Mesodermal cell (in vitro differentiated cells): ENCODE results near the gene ST13.
A peak's percentile ranks its signal among the peaks of the same experiment; 100 is the strongest.

Experiments
- H3K27ac ChIP-seq: 2 replicates; pipeline ENCODE4 v1.7.0; 2013; ENCODE audit warnings: mild to moderate bottlenecking, low read depth, low read length, moderate library complexity; ENCODE audit not compliant: severe bottlenecking
- H3K36me3 ChIP-seq: 2 replicates; pipeline ENCODE4 v1.7.1; 2013; ENCODE audit warnings: mild to moderate bottlenecking, low read length, moderate library complexity; ENCODE audit not compliant: control insufficient read depth, insufficient read depth
- H3K4me1 ChIP-seq: one replicate; pipeline ENCODE4 v1.7.1; 2013; ENCODE audit warnings: mild to moderate bottlenecking, low read length; ENCODE audit not compliant: insufficient read depth, control insufficient read depth, poor library complexity, severe bottlenecking
- H3K4me3 ChIP-seq: 2 replicates; pipeline ENCODE4 v1.7.0; 2013; ENCODE audit warnings: low read length, control low read depth, mild to moderate bottlenecking; ENCODE audit not compliant: insufficient read depth, poor library complexity, severe bottlenecking; ENCODE audit errors: extremely low read depth
- H3K9me3 ChIP-seq: 2 replicates; pipeline ENCODE4 v1.7.1; 2013; ENCODE audit warnings: mild to moderate bottlenecking, low read length, moderate library complexity; ENCODE audit not compliant: control insufficient read depth
- WGBS, 2 experiments: methylation state at CpG; one replicate each; pipeline ENCODE4 v1.1.5; 2013; ENCODE audit warnings: missing lambda C conversion rate in 2 of 2; ENCODE audit not compliant: insufficient coverage in 2 of 2; 5-methylcytosine and 5-hydroxymethylcytosine counted together

ST13 gene

DNA sequence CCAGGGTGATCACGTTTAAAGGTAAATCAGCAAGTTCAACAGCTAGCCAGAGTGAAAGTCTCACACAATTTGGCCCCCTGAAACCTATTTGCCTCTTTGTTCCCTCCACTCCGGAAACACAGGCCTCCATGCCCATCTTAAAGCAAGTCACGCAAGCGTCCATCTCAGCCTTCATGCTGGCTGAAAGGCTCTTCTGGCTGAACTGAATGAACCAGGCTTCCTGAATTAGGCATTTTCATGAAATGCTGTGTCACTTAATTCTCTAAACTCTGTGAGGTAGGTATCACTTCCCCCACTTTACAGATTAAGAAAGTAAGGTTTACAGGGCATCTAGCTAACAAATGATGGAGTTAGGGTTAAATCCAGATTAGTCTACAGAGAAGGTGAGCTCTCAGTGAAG is 38.7 kb downstream of the ST13 start:
- Histone ChIP-seq H3K36me3 (peaks cover 29% of the 10 kb centered on the region), H3K4me3 (peak overlapping the region; percentile 80), H3K4me1 (peaks cover 5% of the 10 kb centered on the region), H3K27ac (no peak overlapping the region), H3K9me3 (no peaks in the 10 kb centered on the region)
- WGBS, 2 experiments: 90 to 94% methylated on average over 4 of the region's 4 CpGs

DNA sequence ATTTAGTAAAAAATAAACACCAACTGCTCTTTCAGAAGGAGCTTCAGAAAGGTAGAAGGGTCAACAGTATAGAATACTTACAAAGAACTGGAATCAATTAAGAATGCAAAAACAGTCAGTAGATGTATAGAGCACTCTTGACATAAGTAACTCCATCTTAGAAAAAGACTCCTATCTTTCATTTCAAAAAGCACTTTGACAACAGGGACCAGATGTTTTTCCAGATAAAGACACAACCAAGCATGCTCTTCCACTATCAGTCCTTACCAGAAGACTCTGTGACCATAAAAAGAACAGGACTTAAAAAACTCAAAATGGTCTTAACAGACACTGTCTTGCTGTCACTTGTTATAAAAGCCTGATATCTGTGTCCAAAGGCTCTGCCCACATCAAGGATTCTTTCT is 42.5 kb downstream of the ST13 start:
- Histone ChIP-seq H3K9me3 (no peaks in the 10 kb centered on the region), H3K36me3 (peaks cover 42% of the 10 kb centered on the region), H3K4me1 (peaks cover 5% of the 10 kb centered on the region), H3K27ac (no peak overlapping the region), H3K4me3 (no peak overlapping the region)

DNA sequence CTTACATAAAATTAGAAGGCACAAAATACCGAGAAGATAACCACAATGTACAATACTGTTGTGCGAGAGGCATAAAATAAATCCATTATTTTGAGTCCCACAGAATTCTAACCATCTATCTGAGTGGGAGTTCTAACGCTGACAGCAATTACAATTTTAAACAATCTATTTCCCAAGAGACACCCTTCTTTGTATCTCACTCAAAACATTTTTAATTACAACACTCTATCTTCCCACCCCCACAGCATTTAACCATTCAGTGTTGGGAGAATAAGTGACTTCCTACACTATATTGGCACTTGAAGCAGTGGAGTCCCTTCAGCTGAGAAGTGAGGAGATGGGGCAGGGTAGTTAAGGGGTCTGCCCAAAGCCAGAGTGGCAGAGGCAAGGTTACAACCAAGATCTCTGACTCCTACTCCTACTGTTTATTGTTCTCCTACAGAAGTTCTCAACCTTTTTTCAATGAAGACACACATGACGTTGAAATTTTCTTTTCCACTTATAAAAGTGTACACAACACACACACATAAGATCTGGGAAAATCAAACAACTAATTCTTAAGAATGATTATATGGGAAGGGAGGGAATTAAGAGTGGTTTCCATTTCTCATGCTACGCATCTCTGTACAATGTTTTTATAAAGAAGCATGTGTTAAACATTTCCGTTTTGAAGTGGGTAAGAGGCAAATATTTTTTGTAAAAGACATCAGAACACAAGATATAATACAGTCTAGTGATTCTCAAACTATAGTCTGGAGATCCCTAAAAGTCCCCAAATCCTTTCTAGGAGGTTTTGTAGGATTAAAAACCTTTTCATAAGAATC is 48.2 kb downstream of the ST13 start:
- H3K4me3 ChIP-seq: no peak overlapping the region
- WGBS, 2 experiments: 57 to 70% methylated on average over 3 of the region's 6 CpGs
- H3K36me3 ChIP-seq: peaks cover 39% of the 10 kb centered on the region
- no peaks in the 10 kb centered on the region for H3K9me3 ChIP-seq
- no peak overlapping the region for H3K27ac ChIP-seq
- peaks cover 16% of the 10 kb centered on the region for H3K4me1 ChIP-seq

DNA sequence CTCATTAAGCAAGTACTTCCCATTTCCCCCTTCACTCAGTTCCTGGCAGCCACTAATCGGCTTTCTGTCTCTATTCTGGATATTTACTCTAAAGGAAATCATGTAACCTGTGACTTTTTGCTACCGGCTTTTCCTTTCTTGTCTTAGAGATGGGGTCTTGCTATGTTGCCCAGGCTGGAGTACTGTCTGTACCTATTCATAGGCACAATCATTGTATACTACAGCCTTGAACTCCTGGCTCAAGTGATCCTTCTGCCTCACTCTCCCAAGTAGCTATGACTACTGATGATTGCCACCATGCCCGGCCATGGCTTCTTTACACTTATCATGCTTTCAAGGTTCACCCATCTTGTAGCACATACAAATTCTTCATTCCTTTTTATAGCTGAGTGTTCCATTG is 49.7 kb downstream of the ST13 start:
- Histone ChIP-seq H3K4me3 (no peak overlapping the region), H3K4me1 (peaks cover 16% of the 10 kb centered on the region), H3K9me3 (no peaks in the 10 kb centered on the region), H3K36me3 (peaks cover 30% of the 10 kb centered on the region), H3K27ac (no peak overlapping the region)
- 100% methylated on average over 1 to 3 of the region's 3 CpGs for WGBS, 2 experiments

- Histone ChIP-seq H3K4me1 (peaks cover 16% of the 10 kb centered on the region), H3K36me3 (peaks cover 26% of the 10 kb centered on the region), H3K4me3 (no peak overlapping the region), H3K9me3 (no peaks in the 10 kb centered on the region), H3K27ac (peak overlapping the region; percentile 47)
- 92 to 97% methylated on average over 3 of the region's 3 CpGs for WGBS, 2 experiments
Measured at GRCh38 chr22:40805699-40806203, 50.7 kb downstream of the ST13 start.

DNA sequence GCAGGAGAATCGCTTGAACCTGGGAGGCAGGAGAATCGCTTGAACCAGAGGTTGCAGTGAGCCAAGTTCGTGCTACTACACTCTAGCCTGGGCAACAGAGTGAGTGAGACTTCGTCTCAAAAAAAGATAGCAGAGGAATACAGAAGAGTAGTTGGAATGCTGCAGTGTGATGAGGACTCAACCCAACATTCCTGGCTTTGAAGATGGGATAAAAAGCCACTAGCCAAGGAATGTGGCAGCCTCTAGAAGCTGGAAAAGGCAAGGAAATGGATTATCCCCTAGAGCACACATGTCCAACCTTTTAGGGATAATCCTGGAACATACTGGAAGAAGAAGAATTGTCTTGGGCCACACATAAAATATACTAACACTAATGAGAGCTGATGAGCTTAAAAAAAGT is 51.2 kb downstream of the ST13 start:
- Histone ChIP-seq H3K27ac (peak overlapping the region; percentile 47), H3K9me3 (no peaks in the 10 kb centered on the region), H3K4me3 (no peak overlapping the region), H3K4me1 (peaks cover 16% of the 10 kb centered on the region), H3K36me3 (peaks cover 26% of the 10 kb centered on the region)
- WGBS, 2 experiments: 81 to 87% methylated on average over 4 of the region's 4 CpGs

- Histone ChIP-seq H3K36me3 (peaks cover 26% of the 10 kb centered on the region), H3K9me3 (no peaks in the 10 kb centered on the region), H3K27ac (no peak overlapping the region), H3K4me1 (peaks cover 16% of the 10 kb centered on the region), H3K4me3 (no peak overlapping the region)
- no CpG with 5 or more reads among the region's 1 CpG for WGBS, 2 experiments
Measured at GRCh38 chr22:40803321-40803720, 53.1 kb downstream of the ST13 start.

GRCh38 chr22:40799008-40799407 is 57.4 kb downstream of the ST13 start:
- H3K27ac ChIP-seq: no peak overlapping the region
- H3K9me3 ChIP-seq: no peaks in the 10 kb centered on the region
- peaks cover 33% of the 10 kb centered on the region for H3K36me3 ChIP-seq
- H3K4me1 ChIP-seq: peaks cover 5% of the 10 kb centered on the region
- no peak overlapping the region for H3K4me3 ChIP-seq
- WGBS, 2 experiments: 88 to 95% methylated on average over 2 of the region's 3 CpGs

- H3K4me1 ChIP-seq: peaks cover 5% of the 10 kb centered on the region
- H3K4me3 ChIP-seq: no peak overlapping the region
- no peaks in the 10 kb centered on the region for H3K9me3 ChIP-seq
- WGBS, 2 experiments: 93% methylated on average over 1 of the region's 1 CpG; no CpG with 5 or more reads in 1 of the 2 experiments
- H3K36me3 ChIP-seq: peaks cover 45% of the 10 kb centered on the region
- H3K27ac ChIP-seq: no peak overlapping the region
Measured at GRCh38 chr22:40797427-40797826, 59.0 kb downstream of the ST13 start.

GRCh38 chr22:40792451-40792850 is 64.0 kb downstream of the ST13 start:
- Histone ChIP-seq H3K36me3 (peaks cover 67% of the 10 kb centered on the region), H3K27ac (no peak overlapping the region), H3K9me3 (no peaks in the 10 kb centered on the region), H3K4me3 (no peak overlapping the region), H3K4me1 (peaks cover under 1% of the 10 kb centered on the region)
- WGBS, 2 experiments: 80 to 100% methylated on average over 2 of the region's 2 CpGs

GRCh38 chr22:40791241-40791640 is 65.2 kb downstream of the ST13 start:
- Histone ChIP-seq H3K4me1 (no peaks in the 10 kb centered on the region), H3K4me3 (no peak overlapping the region), H3K9me3 (no peaks in the 10 kb centered on the region), H3K36me3 (peaks cover 71% of the 10 kb centered on the region), H3K27ac (no peak overlapping the region)
